ENCODE measurements around the gene ARMH4. TPM values are rescaled to one million over a fixed set of nuclear protein-coding genes. Genes with fewer than 3 reads are reported as not detected.

Gene ARMH4
- total RNA-seq, 1 experiment from 2014 or later, result 1.8 TPM

- CTCF ChIA-PET, result no interaction called here
- no peak overlapping the region for H3K27ac ChIP-seq (ENCODE audit: low read length)
- no peak for ATAC-seq
- no peak overlapping the region for H3K4me3 ChIP-seq (ENCODE audit: low read depth in 2 of 2, low read length in 2 of 2)
- H3K4me1 ChIP-seq (ENCODE audit: control insufficient read depth, insufficient read depth, low read length), result no peaks in the 10 kb centered on the region
- intact Hi-C loops (cut with micrococcal nuclease; ENCODE audit: unreplicated experiment), result no loop called here
- H3K9me3 ChIP-seq (ENCODE audit: control insufficient read depth, insufficient read depth, low read depth, low read length), result no peaks in the 10 kb centered on the region
- TF ChIP-seq TCF7L2 (IDR thresholded peaks at IDR 0.05; ENCODE audit: low read depth, low read length), result no peak
- DNase-seq (ENCODE audit: low read depth, low spot score), result no peak
- no TSS peak for BruUV-seq (replicated peaks)
- H3K36me3 ChIP-seq (ENCODE audit: control insufficient read depth, insufficient read depth, low read length), result no peaks in the 10 kb centered on the region
- POLR2A ChIA-PET, result no interaction called here
- no peaks in the 10 kb centered on the region for H3K27me3 ChIP-seq (ENCODE audit: control insufficient read depth, insufficient read depth, low read length)
- in situ Hi-C loops (cut with HindIII; ENCODE audit: low pct_unique_long_range_greater_than_20kb, low sequenced_read_pairs), result no loop called here
These were observed 137.2 kb downstream of the ARMH4 start for GRCh38 chr14:58014778-58015177.

GRCh38 chr14:58002618-58003017 is 149.4 kb downstream of the ARMH4 start:
- DNase-seq (ENCODE audit: low read depth, low spot score) (no peak), ATAC-seq (no peak)
- no TSS peak for BruUV-seq (replicated peaks)
- POLR2A ChIA-PET, result no interaction called here
- H3K27me3 ChIP-seq (ENCODE audit: control insufficient read depth, insufficient read depth, low read length), result peaks cover 3% of the 10 kb centered on the region; the same call in 1 of the 2 replicates
- H3K27ac ChIP-seq (ENCODE audit: low read length), result no peak overlapping the region
- CTCF ChIA-PET, result no interaction called here
- no peak overlapping the region for H3K4me3 ChIP-seq (ENCODE audit: low read depth in 2 of 2, low read length in 2 of 2)
- intact Hi-C loops (cut with micrococcal nuclease; ENCODE audit: unreplicated experiment) (no loop called here), in situ Hi-C loops (cut with HindIII; ENCODE audit: low pct_unique_long_range_greater_than_20kb, low sequenced_read_pairs) (no loop called here)
- H3K9me3 ChIP-seq (ENCODE audit: control insufficient read depth, insufficient read depth, low read depth, low read length), result no peaks in the 10 kb centered on the region
- H3K36me3 ChIP-seq (ENCODE audit: control insufficient read depth, insufficient read depth, low read length), result no peaks in the 10 kb centered on the region
- no peaks in the 10 kb centered on the region for H3K4me1 ChIP-seq (ENCODE audit: control insufficient read depth, insufficient read depth, low read length)
- no peak for TF ChIP-seq CTCF (IDR thresholded peaks at IDR 0.05)
- no peak for TF ChIP-seq REST (IDR thresholded peaks at IDR 0.05; ENCODE audit: insufficient read depth in 1 of 2, low read depth in 2 of 2, low read length in 1 of 2)
- TF ChIP-seq SIN3A (IDR thresholded peaks at IDR 0.05; ENCODE audit: borderline replicate concordance, insufficient read depth, low read depth, low read length), result no peak
- TF ChIP-seq TCF7L2 (IDR thresholded peaks at IDR 0.05; ENCODE audit: low read depth, low read length), result no peak
- no peak for TF ChIP-seq POLR2AphosphoS5 (IDR thresholded peaks at IDR 0.05; ENCODE audit: low read depth, low read length)

GRCh38 chr14:57999979-58000378 is 152.0 kb downstream of the ARMH4 start:
- H3K27ac ChIP-seq (ENCODE audit: low read length), result no peak overlapping the region
- H3K4me3 ChIP-seq (ENCODE audit: low read depth in 2 of 2, low read length in 2 of 2), result no peak overlapping the region
- in situ Hi-C loops (cut with HindIII; ENCODE audit: low pct_unique_long_range_greater_than_20kb, low sequenced_read_pairs) (no loop called here), intact Hi-C loops (cut with micrococcal nuclease; ENCODE audit: unreplicated experiment) (no loop called here)
- no peaks in the 10 kb centered on the region for H3K4me1 ChIP-seq (ENCODE audit: control insufficient read depth, insufficient read depth, low read length)
- no TSS peak for BruUV-seq (replicated peaks)
- peaks cover 3% of the 10 kb centered on the region; the same call in 1 of the 2 replicates for H3K27me3 ChIP-seq (ENCODE audit: control insufficient read depth, insufficient read depth, low read length)
- DNase-seq (ENCODE audit: low read depth, low spot score) (no peak), ATAC-seq (no peak)
- POLR2A ChIA-PET, result no interaction called here
- no peaks in the 10 kb centered on the region for H3K36me3 ChIP-seq (ENCODE audit: control insufficient read depth, insufficient read depth, low read length)
- H3K9me3 ChIP-seq (ENCODE audit: control insufficient read depth, insufficient read depth, low read depth, low read length), result no peaks in the 10 kb centered on the region
- TF ChIP-seq REST (IDR thresholded peaks at IDR 0.05; ENCODE audit: insufficient read depth in 1 of 2, low read depth in 2 of 2, low read length in 1 of 2), result no peak
- TF ChIP-seq CTCF (IDR thresholded peaks at IDR 0.05), result no peak
- TF ChIP-seq TCF7L2 (IDR thresholded peaks at IDR 0.05; ENCODE audit: low read depth, low read length), result no peak
- TF ChIP-seq POLR2AphosphoS5 (IDR thresholded peaks at IDR 0.05; ENCODE audit: low read depth, low read length), result no peak
- no peak for TF ChIP-seq SIN3A (IDR thresholded peaks at IDR 0.05; ENCODE audit: borderline replicate concordance, insufficient read depth, low read depth, low read length)
- CTCF ChIA-PET, result no interaction called here

All from Panc1 (cell line).